ENCODE results near the gene DNAJC12. TPM values are rescaled to one million over a fixed set of nuclear protein-coding genes. Genes with fewer than 3 reads are reported as not detected.
"Not testable (repeated sequence)": the region's sequence is repeated elsewhere in the genome, so short reads cannot be mapped to it uniquely, and the experiment has no call there.

The DNAJC12 gene
- total RNA-seq, 1 donor, result 1.3 TPM

- no peak overlapping the region for H3K4me3 ChIP-seq (ENCODE audit: low read depth, low read length)
- DNase-seq (ENCODE audit: low read depth), result no peak
- TF ChIP-seq, protein P1, sequence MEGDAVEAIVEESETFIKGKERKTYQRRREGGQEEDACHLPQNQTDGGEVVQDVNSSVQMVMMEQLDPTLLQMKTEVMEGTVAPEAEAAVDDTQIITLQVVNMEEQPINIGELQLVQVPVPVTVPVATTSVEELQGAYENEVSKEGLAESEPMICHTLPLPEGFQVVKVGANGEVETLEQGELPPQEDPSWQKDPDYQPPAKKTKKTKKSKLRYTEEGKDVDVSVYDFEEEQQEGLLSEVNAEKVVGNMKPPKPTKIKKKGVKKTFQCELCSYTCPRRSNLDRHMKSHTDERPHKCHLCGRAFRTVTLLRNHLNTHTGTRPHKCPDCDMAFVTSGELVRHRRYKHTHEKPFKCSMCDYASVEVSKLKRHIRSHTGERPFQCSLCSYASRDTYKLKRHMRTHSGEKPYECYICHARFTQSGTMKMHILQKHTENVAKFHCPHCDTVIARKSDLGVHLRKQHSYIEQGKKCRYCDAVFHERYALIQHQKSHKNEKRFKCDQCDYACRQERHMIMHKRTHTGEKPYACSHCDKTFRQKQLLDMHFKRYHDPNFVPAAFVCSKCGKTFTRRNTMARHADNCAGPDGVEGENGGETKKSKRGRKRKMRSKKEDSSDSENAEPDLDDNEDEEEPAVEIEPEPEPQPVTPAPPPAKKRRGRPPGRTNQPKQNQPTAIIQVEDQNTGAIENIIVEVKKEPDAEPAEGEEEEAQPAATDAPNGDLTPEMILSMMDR (IDR thresholded peaks at IDR 0.05; ENCODE audit: insufficient read depth, low read depth, low read length), result no peak
These were observed 2.0 kb upstream of the DNAJC12 start for GRCh38 chr10:67839951-67840350.

DNA sequence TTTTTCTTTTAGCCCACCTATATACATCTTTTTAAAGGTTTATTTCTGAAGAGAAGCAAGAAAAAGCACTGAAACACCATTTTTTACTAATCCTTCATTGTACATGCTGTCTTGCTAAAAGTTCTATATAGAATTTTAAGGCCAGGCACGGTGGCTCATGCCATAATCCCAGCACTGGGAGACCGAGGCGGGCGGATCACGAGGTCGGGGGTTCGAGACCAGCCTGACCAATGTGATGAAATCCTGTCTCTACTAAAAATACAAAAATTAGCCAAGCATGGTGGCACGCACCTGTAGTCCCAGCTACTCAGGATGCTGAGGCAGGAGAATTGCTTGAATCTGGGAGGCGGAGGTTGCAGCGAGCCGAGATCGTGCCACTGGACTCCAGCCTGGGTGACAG is 1.5 kb upstream of the DNAJC12 start:
- DNase-seq (ENCODE audit: low read depth); H3K4me3 ChIP-seq (ENCODE audit: low read depth, low read length): not testable (repeated sequence)

DNA sequence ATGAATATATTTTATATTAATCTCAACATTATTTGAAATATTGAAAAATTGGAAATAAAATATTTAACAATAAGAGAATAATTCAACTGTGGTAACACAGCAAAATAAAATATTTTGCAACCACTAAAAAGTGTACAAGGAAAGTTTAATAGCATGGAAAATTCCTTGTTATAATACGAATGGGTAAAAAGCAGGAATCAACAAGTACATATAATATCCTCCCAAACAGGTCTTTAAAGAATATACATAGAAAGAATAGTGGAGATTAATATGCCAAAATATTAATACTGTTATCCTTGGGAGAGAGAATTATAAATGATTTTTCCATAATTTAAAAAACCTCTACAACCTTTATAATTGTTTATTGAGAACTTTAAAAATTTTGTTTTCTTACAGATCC is 1.0 kb downstream of the DNAJC12 start:
- no peak overlapping the region for H3K4me3 ChIP-seq (ENCODE audit: low read depth, low read length)
- no peak for DNase-seq (ENCODE audit: low read depth)
- TF ChIP-seq, protein P1 (IDR thresholded peaks at IDR 0.05; ENCODE audit: insufficient read depth, low read depth, low read length), result no peak

GRCh38 chr10:67836488-67836887 is 1.5 kb downstream of the DNAJC12 start:
- H3K4me3 ChIP-seq (ENCODE audit: low read depth, low read length), result no peak overlapping the region
- TF ChIP-seq, protein P1 (IDR thresholded peaks at IDR 0.05; ENCODE audit: insufficient read depth, low read depth, low read length), result no peak
- DNase-seq (ENCODE audit: low read depth), result no peak

- not testable (repeated sequence) for DNase-seq (ENCODE audit: low read depth); H3K4me3 ChIP-seq (ENCODE audit: low read depth, low read length)
These were observed 2.2 kb downstream of the DNAJC12 start for GRCh38 chr10:67835541-67836394.

DNA sequence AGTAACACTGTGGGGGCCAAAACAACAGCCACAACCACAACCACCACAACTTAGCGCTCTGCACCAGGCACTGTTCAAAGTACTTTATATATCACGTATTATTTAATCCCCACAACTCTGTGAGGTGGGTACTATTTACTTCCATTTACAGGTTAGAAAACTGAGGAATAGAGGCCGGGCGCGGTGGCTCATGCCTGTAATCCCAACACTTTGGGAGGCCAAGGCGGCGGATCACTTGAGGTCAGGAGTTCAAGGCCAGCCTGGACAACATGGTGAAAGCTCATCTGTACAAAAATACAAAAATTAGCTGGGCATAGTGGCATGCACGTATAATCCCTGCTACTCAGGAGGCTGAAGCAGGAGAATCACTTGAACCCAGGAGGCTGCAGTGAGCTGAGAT is 3.6 kb downstream of the DNAJC12 start:
- TF ChIP-seq, protein P1 (IDR thresholded peaks at IDR 0.05; ENCODE audit: insufficient read depth, low read depth, low read length), result no peak
- no peak overlapping the region for H3K4me3 ChIP-seq (ENCODE audit: low read depth, low read length)
- no peak for DNase-seq (ENCODE audit: low read depth)

- no peak for DNase-seq (ENCODE audit: low read depth)
- no peak overlapping the region for H3K4me3 ChIP-seq (ENCODE audit: low read depth, low read length)
- TF ChIP-seq, protein P1 (IDR thresholded peaks at IDR 0.05; ENCODE audit: insufficient read depth, low read depth, low read length), result no peak
These were observed 10.2 kb downstream of the DNAJC12 start for GRCh38 chr10:67827811-67828210.

DNA sequence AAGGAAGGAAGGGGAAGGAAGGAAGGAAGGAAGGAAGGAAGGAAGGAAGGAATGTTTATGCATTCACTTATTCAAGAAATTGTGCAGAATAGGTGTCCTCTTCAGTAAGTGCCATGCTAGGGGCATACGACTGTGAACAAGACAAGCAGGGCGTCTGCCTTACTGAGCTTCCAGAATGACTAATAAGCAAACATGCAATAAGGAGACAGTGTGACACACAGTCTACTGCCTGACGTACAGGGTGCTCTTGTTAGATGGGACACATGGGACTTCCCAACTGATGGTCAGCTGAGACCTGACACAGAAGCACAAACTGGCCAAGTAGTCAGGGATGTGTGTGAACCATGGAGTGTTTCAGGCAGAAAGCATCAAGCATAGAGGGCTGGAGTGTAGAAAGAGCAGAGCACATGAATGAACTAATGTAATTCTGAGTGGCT is 18.2 kb downstream of the DNAJC12 start:
- no peak for DNase-seq (ENCODE audit: low read depth)
- H3K4me3 ChIP-seq (ENCODE audit: low read depth, low read length), result no peak overlapping the region
- TF ChIP-seq, protein P1 (IDR thresholded peaks at IDR 0.05; ENCODE audit: insufficient read depth, low read depth, low read length), result no peak
